Heart right ventricle (tissue), 16 donors: ENCODE results near the gene RAD51B. TPM values are rescaled to one million over a fixed set of nuclear protein-coding genes. Genes with fewer than 3 reads are reported as not detected.

ENCODE experiments used
- ATAC-seq, 8 donors: fragments of 200-7000 bp; cut with Tn5 transposase; one replicate each; pipeline ENCODE4 v1.9.1; 2020; ENCODE audit warnings: mild to moderate bottlenecking in 8 of 8, moderate library complexity in 8 of 8, moderate number of reproducible peaks in 1 of 8
- DNase-seq, 2 donors: peaks; one replicate each; pipeline ENCODE4 v3.0.0-alpha.2; 2020
- H3K27ac ChIP-seq, 10 donors: fragments of 200-600 bp; sonication (generic) in 2 of 10; one replicate each; pipeline versions ENCODE4 v1.5.0 to v1.8.0; 2020 to 2022; ENCODE audit warnings: mild to moderate bottlenecking in 3 of 10
- H3K27me3 ChIP-seq, 7 donors: fragments of 200-600 bp; one replicate each; pipeline ENCODE4 v1.8.0; 2021 to 2022; ENCODE audit warnings: mild to moderate bottlenecking in 2 of 7
- H3K36me3 ChIP-seq, 9 donors: fragments of 200-600 bp; sonication (generic) in 1 of 9; one replicate each; pipeline versions ENCODE4 v1.5.0 to v1.8.0; 2020 to 2022; ENCODE audit warnings: mild to moderate bottlenecking in 2 of 9
- H3K4me1 ChIP-seq, 9 donors: fragments of 200-600 bp; sonication (generic) in 1 of 9; one replicate each; pipeline versions ENCODE4 v1.5.0 to v1.8.0; 2020 to 2022; ENCODE audit warnings: mild to moderate bottlenecking in 4 of 9
- H3K4me3 ChIP-seq, 10 donors: fragments of 200-600 bp; sonication (generic) in 2 of 10; one replicate each; pipeline versions ENCODE4 v1.5.0 to v1.8.0; 2020 to 2022; ENCODE audit warnings: mild to moderate bottlenecking in 7 of 10, moderate library complexity in 2 of 10
- H3K9me3 ChIP-seq, 11 donors: fragments of 200-600 bp in 10 of 11; sonication (generic) in 2 of 11; one replicate each; pipeline versions ENCODE4 v1.5.0 to v1.8.0; 2013 to 2022; ENCODE audit warnings: mild to moderate bottlenecking in 2 of 11, control low read depth in 1 of 11, moderate library complexity in 1 of 11
- WGBS, 2 donors: extraction: QIAGEN DNeasy Blood & Tissue Kit; methylation state at CpG; one replicate each; pipeline ENCODE4 v1.1.7; 2013; ENCODE audit warnings: inconsistent platforms in 1 of 2; 5-methylcytosine and 5-hydroxymethylcytosine counted together
- intact Hi-C, 10 donors: fragments of 100-400 bp; cut with DNase I; formaldehyde crosslinking; loops; one replicate each; pipeline versions ENCODE4 v1.11.1 to v1.14.2; 2022
- polyA plus RNA-seq, 2 donors: library from polyadenylated mRNA; stranded (reverse); fragments of 200-250 nt; gene quantifications; one replicate each; pipeline ENCODE4 v1.2.3, GENCODE V29; 2013
- total RNA-seq, 10 donors: library from RNA; stranded (reverse); fragmentation: NEBNext Ultra II Directional in 3 of 10; extraction: Animal tissue kit (Norgen Biotek cat#: 25700) in 3 of 10; gene quantifications; one replicate each; pipeline versions ENCODE4 v1.2.1 to v1.2.4, GENCODE V29; 2021 to 2023
- TF ChIP-seq, protein P1 (sequence below), 9 donors: fragments of 200-600 bp; sonication (generic) in 2 of 9; IDR thresholded peaks; one replicate each; pipeline versions ENCODE4 v1.5.0 to v1.8.0; 2021 to 2022; ENCODE audit warnings: antibody characterized with exemption in 9 of 9, mild to moderate bottlenecking in 5 of 9, moderate library complexity in 1 of 9
- donor health status: Arrhythmogenic right ventricular cardiomyopathy.
- donor health status: ischemic (EF 13 %, LVEDD 7.1; RV severe dilation, severe dysfunction).
- donor health status: healthy with polysubstance abuse.
- donor health status: DM: no; HTN: yes; CAD: no.
- donor health status: DM: no; HTN: no; CAD: no.
- donor health status: ischemic (EF 25% LVEDD 6.9; RV normal size, moderate dysfunction).
- donor health status: ischemic (EF 25% LVEDD 5.7; RV mildly dilated, moderate dysfunction).
- donor health status: healthy.
- donor health status: DM: yes; HTN: yes; CAD: no.
- donor health status: Ischemic cardiomyopathy.
- donor health status: ischemic (EF 35%, LVEDD 5.7; RV mildly dilated, moderate dysfunction).
- donor health status: nonischemic (EF 11% LVEDD 7.7; RV severe dilation, severe dysfunction).
- donor health status: DM: yes; HTN: yes; CAD: no.
- donor health status: PGD.
- donor health status: ischemic (EF 29% LVEDD 5.4; RV normal size, mild dysfunction).
- donor health status: nonischemic (EF 23%, LVEDD 6.1; RV moderate dilation, normal function).

The RAD51B gene
- total and polyA plus RNA-seq, 12 donors = 0.88 to 8.6 (median 3.5) TPM

DNA sequence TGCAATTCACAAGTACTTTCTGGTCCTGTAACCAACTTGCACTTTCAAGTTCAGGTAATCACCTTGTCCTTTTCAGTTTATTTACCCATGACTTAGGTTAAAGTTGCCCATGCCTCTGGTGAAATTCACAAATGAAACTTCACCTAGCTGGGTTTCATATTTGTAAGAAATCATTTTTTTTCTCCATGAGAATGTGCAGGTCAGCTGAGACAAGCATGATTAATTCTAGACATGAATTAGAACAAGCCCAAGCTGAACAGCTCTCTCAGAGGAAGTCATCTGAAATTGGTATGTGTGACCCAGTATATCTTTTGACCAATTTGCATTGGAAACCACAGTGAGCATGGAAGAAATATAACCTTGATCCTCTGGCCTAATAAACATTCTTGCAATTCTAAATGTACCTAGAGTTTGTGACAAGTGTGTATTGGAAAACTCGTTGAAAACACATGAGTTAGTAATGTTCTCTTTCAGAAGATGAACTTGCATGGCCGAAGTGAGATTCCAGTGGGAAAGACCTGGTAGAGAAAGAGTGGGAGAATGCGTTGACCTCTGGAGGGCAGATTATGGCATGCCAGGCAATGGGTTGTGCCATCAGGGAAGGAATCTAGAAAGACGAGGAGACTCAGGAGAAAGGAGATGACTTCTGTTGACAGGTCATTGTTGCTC lies 486.8 kb downstream of the RAD51B start:
- DNase-seq = no peak
- intact Hi-C loops = no loop called here
- H3K9me3 ChIP-seq = peaks cover 0 to 9% (median 0%) of the 10 kb centered on the region in 11 donors
- no peaks in the 10 kb centered on the region for H3K36me3 ChIP-seq
- H3K27me3 ChIP-seq = no peaks in the 10 kb centered on the region
- peaks cover 0 to 34% (median 15%) of the 10 kb centered on the region in 9 donors for H3K4me1 ChIP-seq
- no peak overlapping the region for H3K4me3 ChIP-seq
- TF ChIP-seq, protein P1, sequence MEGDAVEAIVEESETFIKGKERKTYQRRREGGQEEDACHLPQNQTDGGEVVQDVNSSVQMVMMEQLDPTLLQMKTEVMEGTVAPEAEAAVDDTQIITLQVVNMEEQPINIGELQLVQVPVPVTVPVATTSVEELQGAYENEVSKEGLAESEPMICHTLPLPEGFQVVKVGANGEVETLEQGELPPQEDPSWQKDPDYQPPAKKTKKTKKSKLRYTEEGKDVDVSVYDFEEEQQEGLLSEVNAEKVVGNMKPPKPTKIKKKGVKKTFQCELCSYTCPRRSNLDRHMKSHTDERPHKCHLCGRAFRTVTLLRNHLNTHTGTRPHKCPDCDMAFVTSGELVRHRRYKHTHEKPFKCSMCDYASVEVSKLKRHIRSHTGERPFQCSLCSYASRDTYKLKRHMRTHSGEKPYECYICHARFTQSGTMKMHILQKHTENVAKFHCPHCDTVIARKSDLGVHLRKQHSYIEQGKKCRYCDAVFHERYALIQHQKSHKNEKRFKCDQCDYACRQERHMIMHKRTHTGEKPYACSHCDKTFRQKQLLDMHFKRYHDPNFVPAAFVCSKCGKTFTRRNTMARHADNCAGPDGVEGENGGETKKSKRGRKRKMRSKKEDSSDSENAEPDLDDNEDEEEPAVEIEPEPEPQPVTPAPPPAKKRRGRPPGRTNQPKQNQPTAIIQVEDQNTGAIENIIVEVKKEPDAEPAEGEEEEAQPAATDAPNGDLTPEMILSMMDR (IDR thresholded peaks at IDR 0.05) = no peak
- no peak overlapping the region for H3K27ac ChIP-seq
- no peak for ATAC-seq
- 95 to 97% methylated on average over 4 of the region's 4 CpGs for WGBS, 2 donors

DNA sequence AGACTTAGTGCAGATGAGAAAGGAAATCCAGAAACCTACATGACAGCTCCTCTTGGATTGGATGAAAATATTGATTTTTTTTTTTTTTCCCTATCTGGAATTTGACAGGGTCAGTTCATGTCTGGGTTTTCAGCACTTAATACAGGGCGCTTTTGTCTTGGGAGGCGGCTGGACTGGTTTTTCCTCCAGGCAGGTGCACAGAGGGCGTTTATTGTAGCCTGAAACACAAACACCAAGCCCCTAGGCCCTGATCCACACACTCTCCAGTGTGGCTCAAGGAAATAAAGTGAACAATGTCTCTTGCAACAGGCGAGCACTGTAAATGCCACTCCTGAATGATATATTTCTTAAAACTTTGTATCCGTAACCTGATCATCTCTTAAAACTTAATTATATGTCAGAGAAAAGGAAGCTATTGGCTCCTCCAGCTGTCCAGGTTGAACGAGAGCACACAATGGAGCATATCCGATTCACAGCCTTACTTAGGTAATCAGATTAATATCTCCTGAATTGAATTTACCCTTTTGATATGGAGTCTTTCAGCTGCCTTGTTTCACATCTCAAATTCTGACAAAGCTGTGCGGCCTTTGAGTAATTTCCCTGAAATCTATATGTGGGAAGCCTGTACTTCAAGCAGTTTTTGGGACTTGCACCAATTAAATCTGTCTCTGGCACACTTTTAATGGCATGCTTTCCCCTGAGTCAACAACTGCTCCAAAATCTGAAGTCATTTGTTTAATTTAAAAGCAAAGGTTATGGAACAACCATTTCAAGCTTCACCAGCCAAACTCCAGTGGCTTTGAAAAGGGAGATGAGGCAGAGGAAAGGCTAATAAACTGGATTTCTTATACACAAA lies 487.6 kb downstream of the RAD51B start:
- H3K27me3 ChIP-seq = no peaks in the 10 kb centered on the region
- intact Hi-C loops = no loop called here
- TF ChIP-seq, protein P1 (IDR thresholded peaks at IDR 0.05) = no peak
- H3K4me1 ChIP-seq = peaks cover 0 to 34% (median 15%) of the 10 kb centered on the region in 9 donors
- H3K36me3 ChIP-seq = no peaks in the 10 kb centered on the region
- WGBS, 2 donors = 92 to 95% methylated on average over 8 of the region's 8 CpGs
- ATAC-seq = peak in 6 of 8 donors; percentile 42 to 58 (median 49)
- H3K9me3 ChIP-seq = peaks cover 0 to 9% (median 0%) of the 10 kb centered on the region in 11 donors
- no peak for DNase-seq
- peak overlapping the region in 8 of 10 donors; percentile 15 to 64 (median 44) for H3K27ac ChIP-seq
- no peak overlapping the region for H3K4me3 ChIP-seq

- Histone ChIP-seq H3K27me3 (no peaks in the 10 kb centered on the region), H3K4me3 (no peak overlapping the region), H3K9me3 (peaks cover 0 to 4% (median 0%) of the 10 kb centered on the region in 11 donors), H3K36me3 (no peaks in the 10 kb centered on the region), H3K4me1 (peaks cover 0 to 34% (median 15%) of the 10 kb centered on the region in 9 donors), H3K27ac (peak overlapping the region in 8 of 10 donors; percentile 15 to 64 (median 44))
- peak in 6 of 8 donors; percentile 48 to 62 (median 56) for ATAC-seq
- TF ChIP-seq, protein P1 (IDR thresholded peaks at IDR 0.05) = no peak
- 63 to 72% methylated on average over 4 of the region's 4 CpGs for WGBS, 2 donors
- intact Hi-C loops = no loop called here
- DNase-seq = no peak
Observed at GRCh38 chr14:68307790-68308168, 488.2 kb downstream of the RAD51B start.

DNA sequence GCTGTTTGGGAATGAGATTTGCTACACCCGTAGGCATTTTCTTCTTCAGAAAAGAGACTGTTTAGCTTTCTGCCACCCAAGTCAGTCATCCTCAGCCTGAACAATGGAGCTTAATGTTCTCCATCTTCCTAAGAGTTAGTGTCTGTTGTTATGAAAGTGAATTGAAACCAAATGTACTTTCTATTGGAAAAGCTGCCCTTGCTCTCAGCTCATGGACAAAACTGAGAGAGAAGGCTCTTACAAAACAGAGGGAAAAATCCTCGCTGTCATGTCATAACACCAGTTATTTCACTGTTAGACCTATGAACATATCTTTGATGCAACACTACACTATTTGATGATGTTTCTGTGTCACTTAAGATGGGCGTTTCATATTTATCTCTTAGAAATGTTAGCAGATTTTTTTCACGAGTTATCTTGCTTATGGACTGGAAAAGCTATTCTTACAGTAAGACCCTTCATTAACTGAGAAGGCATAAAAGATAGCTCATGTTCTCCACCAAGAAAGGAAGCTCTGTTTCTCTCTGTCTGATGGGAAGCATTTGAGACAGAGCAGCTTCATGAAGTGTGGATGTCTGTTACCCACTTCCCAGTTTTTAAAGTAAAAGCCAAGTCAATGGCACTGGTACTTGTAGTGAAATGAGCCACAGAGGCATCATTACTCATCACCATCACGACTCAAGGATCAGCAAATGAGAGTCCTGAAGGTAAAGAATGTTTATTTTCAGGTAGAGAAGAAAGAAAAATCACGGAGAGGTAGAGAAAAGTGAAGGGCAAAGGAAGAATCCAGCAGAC lies 489.3 kb downstream of the RAD51B start:
- H3K4me1 ChIP-seq = peaks cover 0 to 34% (median 15%) of the 10 kb centered on the region in 9 donors
- H3K9me3 ChIP-seq = no peaks in the 10 kb centered on the region
- no peak overlapping the region for H3K4me3 ChIP-seq
- intact Hi-C loops = no loop called here
- TF ChIP-seq, protein P1 (IDR thresholded peaks at IDR 0.05) = no peak
- ATAC-seq = peak in 1 of 8 donors; percentile 35
- H3K27me3 ChIP-seq = no peaks in the 10 kb centered on the region
- H3K36me3 ChIP-seq = no peaks in the 10 kb centered on the region
- WGBS, 2 donors = 75 to 77% methylated on average over 6 of the region's 6 CpGs
- DNase-seq = no peak
- H3K27ac ChIP-seq = peak overlapping the region in 6 of 10 donors; percentile 20 to 64 (median 40)
